GM21737 (cell line): Measurements from ENCODE around the gene MFSD12.

ENCODE experiments used
- ATAC-seq: cut with Tn5 transposase; IDR thresholded peaks from one replicate; pipeline ENCODE4 v1.9.1; 2021; ENCODE audit warnings: mild to moderate bottlenecking, moderate library complexity; ENCODE audit not compliant: unreplicated experiment

Gene MFSD12

GRCh38 chr19:3557461-3558248 lies at the start of gene MFSD12:
Gene MFSD12 (minus strand): TSS chr19:3557586. CDS start chr19:3557403, 183 bp downstream.
- ATAC-seq = peak; percentile 71

DNA sequence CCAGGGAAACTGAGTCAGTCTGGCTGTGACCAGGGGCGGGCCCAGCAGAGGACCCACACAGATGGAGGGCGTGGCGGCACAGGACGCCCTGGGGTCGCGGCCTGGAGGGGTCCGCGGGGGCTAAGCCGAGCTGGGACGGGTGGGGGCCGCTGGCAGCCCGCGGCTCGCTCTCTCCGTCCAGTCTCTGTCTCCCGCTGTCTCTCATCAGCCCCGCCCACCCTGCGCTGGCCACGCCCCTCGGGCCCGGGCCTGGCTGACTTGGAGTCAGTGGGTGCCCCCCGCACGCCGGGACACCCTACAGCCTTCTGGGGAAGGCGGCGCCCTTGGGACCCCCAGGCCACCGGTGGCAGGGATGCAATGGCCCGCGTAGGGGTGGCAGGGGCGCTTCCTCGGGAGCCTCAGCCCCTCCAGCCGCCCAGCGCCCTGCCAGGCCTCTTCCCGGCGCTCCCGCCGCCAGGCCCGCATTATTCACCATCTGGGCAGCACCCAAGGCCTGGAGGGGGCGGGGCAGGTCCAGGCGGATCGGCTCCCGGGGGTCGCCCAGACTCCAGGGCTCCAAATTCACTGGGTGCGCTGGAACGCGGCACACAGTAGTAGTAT lies 49.4 kb upstream of the MFSD12 start, which contains the start of gene TBXA2R:
TBXA2R (minus strand) TSS at position 186 of the 600 bp plus-strand sequence. CDS start 6,241 bp downstream, outside the sequence.
- ATAC-seq = no peak

DNA sequence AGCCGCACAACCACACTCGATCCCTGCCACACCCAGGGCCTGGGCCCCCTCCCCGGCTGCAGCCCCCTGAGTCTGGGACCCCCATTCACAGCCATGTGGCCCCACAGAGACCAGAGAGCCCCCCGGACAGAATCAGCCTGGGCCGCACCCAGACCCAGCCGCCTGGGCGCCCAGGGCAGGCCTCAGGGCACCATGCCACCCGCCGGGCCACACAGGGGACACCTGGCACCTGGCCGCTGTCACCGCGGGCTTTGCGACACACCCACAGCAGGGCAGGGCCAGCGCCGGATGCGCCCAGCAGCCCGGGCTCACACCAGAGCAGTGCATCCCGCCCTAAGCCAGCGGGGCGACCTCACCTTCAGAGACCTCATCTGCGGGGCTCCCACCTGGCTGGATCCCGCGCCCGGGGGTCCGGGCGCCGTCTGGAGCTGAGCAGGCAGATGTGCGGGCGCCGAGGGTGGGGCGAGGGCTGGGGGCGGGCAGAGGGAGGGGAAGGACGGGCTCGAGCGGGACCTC lies 48.8 kb upstream of the MFSD12 start:
- ATAC-seq = no peak

DNA sequence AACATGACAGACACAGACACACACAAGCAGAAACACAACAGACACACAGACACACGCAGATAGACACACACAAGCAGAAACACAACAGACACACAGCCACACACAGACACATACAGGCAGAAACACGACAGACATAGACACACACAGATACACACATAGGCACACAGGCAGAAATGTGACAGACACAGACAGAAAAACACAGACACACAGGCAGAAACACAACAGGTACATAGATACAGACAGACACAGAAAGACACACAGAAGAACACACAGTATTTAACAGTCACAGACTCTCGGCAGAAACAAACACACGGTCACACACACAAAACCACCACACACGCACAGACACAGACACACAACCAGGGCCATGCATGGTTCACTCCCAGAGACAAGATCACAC lies 48.4 kb upstream of the MFSD12 start:
- no peak for ATAC-seq

GRCh38 chr19:3605361-3605760 lies 48.0 kb upstream of the MFSD12 start:
- ATAC-seq = no peak

- ATAC-seq = no peak
Measured at GRCh38 chr19:3604987-3605343, 47.6 kb upstream of the MFSD12 start.

DNA sequence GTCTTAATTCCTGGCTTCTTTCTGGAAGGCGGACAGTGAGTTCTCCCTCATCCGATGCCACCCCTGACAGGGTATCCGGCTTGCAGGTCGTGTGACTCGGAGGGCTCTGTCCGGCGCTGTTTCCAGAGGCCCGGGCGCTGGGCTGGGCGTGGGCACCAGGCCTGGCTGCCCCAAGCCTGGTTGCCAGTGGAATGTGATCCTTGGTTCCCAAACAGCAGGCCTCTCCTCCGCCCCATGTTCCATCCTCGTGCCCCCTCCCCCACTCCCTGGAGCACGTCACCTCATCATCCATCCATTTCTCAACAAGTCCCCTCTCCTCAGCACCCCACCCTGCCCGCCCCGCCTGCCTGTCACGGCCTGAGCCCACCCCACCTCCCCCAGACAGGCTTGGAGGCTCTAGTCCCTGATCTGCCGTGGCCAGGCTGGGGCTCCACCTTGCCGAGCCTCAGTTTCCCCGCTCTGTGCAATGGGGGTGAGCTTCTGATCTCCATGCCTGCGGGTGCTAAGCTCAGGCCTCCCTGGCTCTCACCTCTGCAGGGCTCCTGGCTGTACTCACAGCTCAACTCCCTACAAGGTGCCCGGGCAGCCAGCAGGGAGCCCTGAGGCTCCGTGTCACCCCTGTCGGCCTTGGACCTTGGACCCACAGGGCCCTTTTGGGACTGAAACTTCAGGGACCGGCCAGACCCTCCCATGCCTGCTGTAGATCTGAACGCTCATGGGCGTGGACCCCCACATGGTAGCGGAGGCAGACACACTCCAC lies 47.0 kb upstream of the MFSD12 start:
- no peak for ATAC-seq

DNA sequence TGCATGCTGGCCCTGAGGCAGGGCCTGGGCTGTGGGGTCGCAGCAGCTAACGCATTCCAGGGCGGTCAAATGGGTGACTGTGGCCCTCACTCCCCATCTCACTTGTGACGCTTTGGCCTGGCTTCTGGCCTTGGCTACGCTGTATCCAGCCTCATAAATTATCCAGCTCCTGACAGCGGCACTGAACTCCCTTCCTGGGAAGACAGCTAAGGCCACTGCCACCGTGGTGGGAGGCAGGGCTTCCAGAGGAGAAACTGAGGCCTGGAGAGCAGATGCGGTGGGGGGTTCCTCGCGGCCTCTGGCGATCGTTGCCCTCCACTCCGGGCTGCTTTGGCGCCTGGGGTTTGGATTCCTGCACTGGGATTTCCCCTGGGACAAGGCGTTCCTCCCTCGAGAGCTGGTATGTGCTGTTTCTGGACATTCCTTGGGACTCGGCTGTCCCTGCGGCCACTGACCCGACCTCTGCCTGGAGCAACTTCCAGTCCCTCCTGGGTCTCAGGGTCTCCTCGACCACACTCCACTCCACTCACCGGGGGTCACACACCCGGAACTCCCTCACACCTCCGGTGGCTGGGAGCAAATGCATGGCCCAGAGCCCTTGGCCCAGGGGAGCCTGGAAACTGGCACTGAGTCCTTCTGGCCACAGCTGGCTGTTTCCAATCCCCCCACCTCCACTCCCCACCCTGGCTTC lies 45.9 kb upstream of the MFSD12 start:
- no peak for ATAC-seq

DNA sequence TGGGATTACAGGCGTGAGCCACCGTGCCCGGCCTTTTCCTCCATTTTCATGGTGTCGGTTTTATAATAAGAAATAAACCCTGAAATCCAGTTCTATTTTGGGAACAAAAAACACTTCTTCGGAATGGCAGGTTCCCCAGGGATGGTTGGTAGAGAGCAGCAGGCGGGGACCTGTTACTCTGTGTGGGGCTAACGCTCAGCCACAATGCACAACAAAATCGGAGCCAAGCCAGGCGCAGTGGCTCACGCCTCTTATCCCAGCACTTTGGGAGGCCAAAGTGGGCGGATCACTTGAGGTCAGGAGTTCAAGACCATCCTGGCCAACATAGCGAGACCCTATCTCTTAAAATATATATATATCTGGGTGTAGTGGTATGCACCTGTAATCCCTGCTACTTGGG lies 43.6 kb upstream of the MFSD12 start:
- ATAC-seq = no peak

- no peak for ATAC-seq
Measured at GRCh38 chr19:3599776-3600187, 42.4 kb upstream of the MFSD12 start.

GRCh38 chr19:3595521-3596061 lies 38.2 kb upstream of the MFSD12 start:
- no peak for ATAC-seq

DNA sequence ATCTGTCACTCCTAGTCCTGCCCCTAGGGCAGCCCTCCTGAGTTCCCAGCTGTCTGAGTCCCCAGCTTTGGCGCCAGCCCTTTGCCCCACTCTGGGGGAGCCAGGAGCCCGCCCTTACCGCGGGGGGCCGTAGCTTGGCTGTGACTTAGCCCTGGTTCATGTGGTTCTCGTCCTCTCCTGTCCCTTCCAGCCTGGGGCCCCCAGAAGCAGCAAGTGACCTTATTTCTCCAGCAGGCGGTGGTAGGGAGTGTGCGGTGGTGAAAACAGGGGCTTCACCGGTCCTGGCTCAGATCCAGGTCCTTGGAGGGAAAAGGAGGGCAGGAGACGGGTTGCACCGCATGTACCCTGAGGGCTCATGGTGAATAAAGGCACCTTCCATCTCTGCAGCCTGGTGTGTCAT lies 35.8 kb upstream of the MFSD12 start:
- no peak for ATAC-seq

- ATAC-seq = no peak
Measured at GRCh38 chr19:3591876-3592613, 34.7 kb upstream of the MFSD12 start.

GRCh38 chr19:3590991-3591659 lies 33.7 kb upstream of the MFSD12 start:
- ATAC-seq = no peak

GRCh38 chr19:3589949-3590348 lies 32.6 kb upstream of the MFSD12 start:
- no peak for ATAC-seq

GRCh38 chr19:3589439-3589838 lies 32.1 kb upstream of the MFSD12 start:
- ATAC-seq = no peak

- no peak for ATAC-seq
Measured at GRCh38 chr19:3586707-3587346, 29.4 kb upstream of the MFSD12 start.

- ATAC-seq = no peak
Measured at GRCh38 chr19:3586127-3586626, 28.8 kb upstream of the MFSD12 start.
